ENCODE measurements around the gene SSC4D. TPM values are rescaled to one million over a fixed set of nuclear protein-coding genes. Genes with fewer than 3 reads are reported as not detected.

SSC4D gene
- total and polyA plus RNA-seq, 2 donors from 2014 or later, result 2.1 to 12.9 TPM

GRCh38 chr7:76356115-76356514, 53.4 kb downstream of the SSC4D start:
- TF ChIP-seq CTCF (IDR thresholded peaks at IDR 0.05; ENCODE audit: borderline replicate concordance, extremely low read depth, insufficient read depth), result no peak
- Histone ChIP-seq H3K36me3 (ENCODE audit: control insufficient read depth in 2 of 3, insufficient read depth in 3 of 3, low read length in 3 of 3) (peaks cover 0 to 8% (median 0%) of the 10 kb centered on the region in 3 donors), H3K9ac (ENCODE audit: low read length in 3 of 3) (no peak overlapping the region), H3K4me1 (ENCODE audit: control insufficient read depth in 2 of 3, insufficient read depth in 2 of 3, low read depth in 1 of 3, low read length in 3 of 3) (peaks cover 3 to 21% (median 14%) of the 10 kb centered on the region in 3 donors), H3K4me3 (ENCODE audit: low read length in 3 of 3) (no peak overlapping the region), H3K9me3 (ENCODE audit: control insufficient read depth in 2 of 3, insufficient read depth in 1 of 3, low read length in 3 of 3) (no peaks in the 10 kb centered on the region), H3K27me3 (ENCODE audit: control insufficient read depth, insufficient read depth, low read length) (no peaks in the 10 kb centered on the region), H3K27ac (ENCODE audit: low read depth in 2 of 2, low read length in 2 of 2) (no peak overlapping the region)
- FAIRE-seq (no peak), DNase-seq (no peak)
- intact Hi-C loops (cut with DNase I), result no loop called here

- H3K9ac ChIP-seq (ENCODE audit: low read length in 3 of 3), result no peak overlapping the region
- FAIRE-seq, result no peak
- H3K27ac ChIP-seq (ENCODE audit: low read depth in 2 of 2, low read length in 2 of 2), result no peak overlapping the region
- peaks cover 3 to 21% (median 14%) of the 10 kb centered on the region in 3 donors for H3K4me1 ChIP-seq (ENCODE audit: control insufficient read depth in 2 of 3, insufficient read depth in 2 of 3, low read depth in 1 of 3, low read length in 3 of 3)
- H3K36me3 ChIP-seq (ENCODE audit: control insufficient read depth in 2 of 3, insufficient read depth in 3 of 3, low read length in 3 of 3), result peaks cover 0 to 11% (median 0%) of the 10 kb centered on the region in 3 donors
- no peak overlapping the region for H3K4me3 ChIP-seq (ENCODE audit: low read length in 3 of 3)
- H3K9me3 ChIP-seq (ENCODE audit: control insufficient read depth in 2 of 3, insufficient read depth in 1 of 3, low read length in 3 of 3), result no peaks in the 10 kb centered on the region
- no peak for DNase-seq
- TF ChIP-seq CTCF (IDR thresholded peaks at IDR 0.05; ENCODE audit: borderline replicate concordance, extremely low read depth, insufficient read depth), result no peak
- intact Hi-C loops (cut with DNase I), result no loop called here
- H3K27me3 ChIP-seq (ENCODE audit: control insufficient read depth, insufficient read depth, low read length), result no peaks in the 10 kb centered on the region
Observed at GRCh38 chr7:76354981-76355730, 54.3 kb downstream of the SSC4D start.

GRCh38 chr7:76354516-76354915, 55.0 kb downstream of the SSC4D start:
- H3K9ac ChIP-seq (ENCODE audit: low read length in 3 of 3), result no peak overlapping the region
- no peak for DNase-seq
- H3K27me3 ChIP-seq (ENCODE audit: control insufficient read depth, insufficient read depth, low read length), result no peaks in the 10 kb centered on the region
- intact Hi-C loops (cut with DNase I), result no loop called here
- H3K4me1 ChIP-seq (ENCODE audit: control insufficient read depth in 2 of 3, insufficient read depth in 2 of 3, low read depth in 1 of 3, low read length in 3 of 3), result peaks cover 0 to 15% (median 10%) of the 10 kb centered on the region in 3 donors
- no peak overlapping the region for H3K4me3 ChIP-seq (ENCODE audit: low read length in 3 of 3)
- FAIRE-seq, result no peak
- H3K27ac ChIP-seq (ENCODE audit: low read depth in 2 of 2, low read length in 2 of 2), result no peak overlapping the region
- no peak for TF ChIP-seq CTCF (IDR thresholded peaks at IDR 0.05; ENCODE audit: borderline replicate concordance, extremely low read depth, insufficient read depth)
- H3K9me3 ChIP-seq (ENCODE audit: control insufficient read depth in 2 of 3, insufficient read depth in 1 of 3, low read length in 3 of 3), result no peaks in the 10 kb centered on the region
- peaks cover 0 to 17% (median 0%) of the 10 kb centered on the region in 3 donors for H3K36me3 ChIP-seq (ENCODE audit: control insufficient read depth in 2 of 3, insufficient read depth in 3 of 3, low read length in 3 of 3)
